ENCODE results near the gene PODN. TPM values are rescaled to one million over a fixed set of nuclear protein-coding genes. Genes with fewer than 3 reads are reported as not detected.
A peak's percentile ranks its signal among the peaks of the same experiment; 100 is the strongest.

The PODN gene
- total RNA-seq, 3 donors from 2014 or later = 55.1 to 246 (median 83.1) TPM

DNA sequence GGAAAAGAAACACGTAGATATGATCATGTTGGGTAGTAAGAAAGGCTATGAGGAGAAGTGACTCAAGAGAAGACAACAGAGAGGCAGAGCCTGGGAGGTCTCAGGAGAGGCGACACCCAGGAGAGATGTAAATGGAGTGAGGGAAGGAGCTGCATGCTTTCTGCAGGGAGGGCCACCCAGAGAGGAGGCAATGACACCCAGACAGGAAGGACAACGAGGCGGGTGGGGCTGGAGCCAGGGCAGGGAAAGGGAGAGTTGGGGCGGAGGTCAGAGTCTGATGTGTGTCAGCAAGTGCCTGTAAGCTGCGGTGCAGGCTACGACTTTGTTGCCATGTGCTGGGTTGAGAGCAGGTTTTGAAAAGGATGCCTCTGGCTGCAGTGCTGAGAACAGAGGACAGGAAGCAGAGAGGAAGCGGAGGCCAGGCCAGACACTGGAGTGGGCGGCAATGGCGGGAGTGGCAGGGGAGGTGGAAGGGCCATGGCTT lies 49.1 kb downstream of the PODN start:
- peak overlapping the region in 1 of 2 donors; percentile 55 for H3K27ac ChIP-seq

GRCh38 chr1:53111693-53112092 lies 49.7 kb downstream of the PODN start:
- no peaks in the 10 kb centered on the region for H3K4me1 ChIP-seq
- H3K27ac ChIP-seq = no peak overlapping the region
- H3K9me3 ChIP-seq = no peaks in the 10 kb centered on the region
- no peaks in the 10 kb centered on the region for H3K36me3 ChIP-seq
- no peak for DNase-seq (ENCODE audit: low spot score in 2 of 2)
- TF ChIP-seq, protein P1, sequence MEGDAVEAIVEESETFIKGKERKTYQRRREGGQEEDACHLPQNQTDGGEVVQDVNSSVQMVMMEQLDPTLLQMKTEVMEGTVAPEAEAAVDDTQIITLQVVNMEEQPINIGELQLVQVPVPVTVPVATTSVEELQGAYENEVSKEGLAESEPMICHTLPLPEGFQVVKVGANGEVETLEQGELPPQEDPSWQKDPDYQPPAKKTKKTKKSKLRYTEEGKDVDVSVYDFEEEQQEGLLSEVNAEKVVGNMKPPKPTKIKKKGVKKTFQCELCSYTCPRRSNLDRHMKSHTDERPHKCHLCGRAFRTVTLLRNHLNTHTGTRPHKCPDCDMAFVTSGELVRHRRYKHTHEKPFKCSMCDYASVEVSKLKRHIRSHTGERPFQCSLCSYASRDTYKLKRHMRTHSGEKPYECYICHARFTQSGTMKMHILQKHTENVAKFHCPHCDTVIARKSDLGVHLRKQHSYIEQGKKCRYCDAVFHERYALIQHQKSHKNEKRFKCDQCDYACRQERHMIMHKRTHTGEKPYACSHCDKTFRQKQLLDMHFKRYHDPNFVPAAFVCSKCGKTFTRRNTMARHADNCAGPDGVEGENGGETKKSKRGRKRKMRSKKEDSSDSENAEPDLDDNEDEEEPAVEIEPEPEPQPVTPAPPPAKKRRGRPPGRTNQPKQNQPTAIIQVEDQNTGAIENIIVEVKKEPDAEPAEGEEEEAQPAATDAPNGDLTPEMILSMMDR (IDR thresholded peaks at IDR 0.05) = no peak
- intact Hi-C loops (cut with DNase I; ENCODE audit: low total_unique reads) = no loop called here
- H3K4me3 ChIP-seq = no peak overlapping the region
- peaks cover 0 to 4% of the 10 kb centered on the region in 2 donors for H3K27me3 ChIP-seq

More for the DNA sequence above, 49.1 kb downstream of the PODN start:
- no peak for DNase-seq (ENCODE audit: low spot score in 2 of 2)
- Histone ChIP-seq H3K36me3 (no peaks in the 10 kb centered on the region), H3K4me1 (no peaks in the 10 kb centered on the region), H3K27me3 (peaks cover 0 to 4% of the 10 kb centered on the region in 2 donors), H3K9me3 (no peaks in the 10 kb centered on the region), H3K4me3 (no peak overlapping the region)
- intact Hi-C loops (cut with DNase I; ENCODE audit: low total_unique reads) = no loop called here
- TF ChIP-seq POLR2AphosphoS5 (IDR thresholded peaks at IDR 0.05) (no peak), POLR2A (IDR thresholded peaks at IDR 0.05) (no peak)
- TF ChIP-seq, protein P1 (IDR thresholded peaks at IDR 0.05) = no peak

DNA sequence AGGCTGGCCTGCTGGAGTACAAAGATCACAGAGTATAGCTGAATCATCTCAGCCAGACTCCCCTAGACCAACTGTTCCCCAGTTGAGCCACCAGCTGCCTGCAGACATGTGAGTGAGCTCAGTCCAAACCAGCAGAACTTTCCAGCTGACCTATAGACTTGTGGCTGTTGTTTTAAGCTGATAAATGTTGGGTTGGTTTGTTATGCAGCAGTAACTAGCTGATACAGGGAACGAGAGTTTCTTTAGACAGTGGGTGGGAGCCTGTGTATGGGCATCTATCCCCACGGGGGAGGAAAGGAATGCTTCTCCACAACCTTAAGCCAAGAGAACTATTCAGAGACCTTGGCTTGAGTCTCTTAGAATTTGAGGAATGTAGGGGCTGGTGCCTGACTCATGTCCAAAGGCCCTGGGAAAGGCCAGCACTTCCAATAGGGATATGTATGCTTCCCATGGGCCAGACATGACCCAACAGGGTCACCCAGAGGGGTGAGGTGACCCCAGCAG lies 50.3 kb downstream of the PODN start:
- H3K4me1 ChIP-seq = no peaks in the 10 kb centered on the region
- DNase-seq (ENCODE audit: low spot score in 2 of 2) = no peak
- H3K9me3 ChIP-seq = no peaks in the 10 kb centered on the region
- H3K27me3 ChIP-seq = peaks cover 0 to 4% of the 10 kb centered on the region in 2 donors
- TF ChIP-seq POLR2A (IDR thresholded peaks at IDR 0.05) (no peak), POLR2AphosphoS5 (IDR thresholded peaks at IDR 0.05) (no peak)
- TF ChIP-seq, protein P1 (IDR thresholded peaks at IDR 0.05) = no peak
- H3K4me3 ChIP-seq = no peak overlapping the region
- H3K36me3 ChIP-seq = no peaks in the 10 kb centered on the region
- H3K27ac ChIP-seq = no peak overlapping the region
- intact Hi-C loops (cut with DNase I; ENCODE audit: low total_unique reads) = no loop called here

GRCh38 chr1:53112861-53113260 lies 50.8 kb downstream of the PODN start:
- Histone ChIP-seq H3K4me1 (no peaks in the 10 kb centered on the region), H3K27ac (no peak overlapping the region), H3K36me3 (no peaks in the 10 kb centered on the region), H3K9me3 (no peaks in the 10 kb centered on the region), H3K4me3 (no peak overlapping the region), H3K27me3 (peaks cover 0 to 4% of the 10 kb centered on the region in 2 donors)
- TF ChIP-seq POLR2AphosphoS5 (IDR thresholded peaks at IDR 0.05) = no peak
- TF ChIP-seq POLR2A (IDR thresholded peaks at IDR 0.05) = no peak
- intact Hi-C loops (cut with DNase I; ENCODE audit: low total_unique reads) = no loop called here
- no peak for DNase-seq (ENCODE audit: low spot score in 2 of 2)

- Histone ChIP-seq H3K4me3 (no peak overlapping the region), H3K4me1 (no peaks in the 10 kb centered on the region), H3K27ac (no peak overlapping the region), H3K9me3 (no peaks in the 10 kb centered on the region), H3K36me3 (no peaks in the 10 kb centered on the region), H3K27me3 (peaks cover 0 to 4% of the 10 kb centered on the region in 2 donors)
- TF ChIP-seq POLR2A (IDR thresholded peaks at IDR 0.05) = no peak
- TF ChIP-seq, protein P1 (IDR thresholded peaks at IDR 0.05) = no peak
- no peak for TF ChIP-seq POLR2AphosphoS5 (IDR thresholded peaks at IDR 0.05)
- DNase-seq (ENCODE audit: low spot score in 2 of 2) = no peak
- intact Hi-C loops (cut with DNase I; ENCODE audit: low total_unique reads) = no loop called here
Measured at GRCh38 chr1:53114090-53114489, 52.1 kb downstream of the PODN start.
